Calu3 (cell line): ENCODE measurements around the gene PEPD. TPM values are rescaled to one million over a fixed set of nuclear protein-coding genes. Genes with fewer than 3 reads are reported as not detected.

ENCODE experiments used
- BruUV-seq: library from RNA; stranded (reverse); fragments of 400-500 nt; replicated peaks from 2 replicates; lab custom pipeline; 2021; lab: Mats Ljungman, UMichigan
- CTCF ChIA-PET: fragments of 300-600 bp; sonication (Branson Sonifier 250); formaldehyde crosslinking; loops from one replicate; lab custom pipeline; 2022; ENCODE audit warnings: antibody characterized with exemption; lab: Charles Lee
- DNase-seq: peaks from one replicate; pipeline ENCODE4 v3.0.0; 2022
- H3K27ac Mint-ChIP-seq: one replicate; pipeline ENCODE4 v1.8.0; 2022; ENCODE audit warnings: mixed read lengths; ENCODE audit not compliant: unreplicated experiment
- H3K27me3 Mint-ChIP-seq: one replicate; pipeline ENCODE4 v1.8.0; 2022; ENCODE audit warnings: mixed read lengths; ENCODE audit not compliant: unreplicated experiment
- H3K36me3 Mint-ChIP-seq: one replicate; pipeline ENCODE4 v1.8.0; 2022; ENCODE audit warnings: mild to moderate bottlenecking, moderate library complexity, mixed read lengths; ENCODE audit not compliant: insufficient read depth, unreplicated experiment
- H3K4me1 Mint-ChIP-seq: one replicate; pipeline ENCODE4 v1.8.0; 2022; ENCODE audit warnings: mild to moderate bottlenecking, low read depth, mixed read lengths; ENCODE audit not compliant: unreplicated experiment
- H3K4me3 Mint-ChIP-seq: one replicate; pipeline ENCODE4 v1.8.0; 2022; ENCODE audit warnings: mild to moderate bottlenecking, low read depth, moderate library complexity, mixed read lengths; ENCODE audit not compliant: unreplicated experiment
- H3K9me3 Mint-ChIP-seq: one replicate; pipeline ENCODE4 v1.8.0; 2022; ENCODE audit warnings: low read depth, mixed read lengths; ENCODE audit not compliant: unreplicated experiment
- intact Hi-C: fragments of 100-400 bp; cut with micrococcal nuclease; formaldehyde crosslinking; loops from one replicate; pipeline ENCODE4 v1.10.0; 2022; ENCODE audit not compliant: unreplicated experiment
- total RNA-seq: library from RNA; stranded (reverse); gene quantifications from 2 replicates; pipeline ENCODE4 v1.2.3, GENCODE V29; 2022
- TF ChIP-seq, protein P1 (sequence below): fragments of 200-600 bp; IDR thresholded peaks from one replicate; pipeline ENCODE4 v1.8.0; 2022; ENCODE audit warnings: antibody characterized with exemption; ENCODE audit not compliant: unreplicated experiment

Gene PEPD
- total RNA-seq, 1 experiment from 2014 or later, result 65.5 TPM

DNA sequence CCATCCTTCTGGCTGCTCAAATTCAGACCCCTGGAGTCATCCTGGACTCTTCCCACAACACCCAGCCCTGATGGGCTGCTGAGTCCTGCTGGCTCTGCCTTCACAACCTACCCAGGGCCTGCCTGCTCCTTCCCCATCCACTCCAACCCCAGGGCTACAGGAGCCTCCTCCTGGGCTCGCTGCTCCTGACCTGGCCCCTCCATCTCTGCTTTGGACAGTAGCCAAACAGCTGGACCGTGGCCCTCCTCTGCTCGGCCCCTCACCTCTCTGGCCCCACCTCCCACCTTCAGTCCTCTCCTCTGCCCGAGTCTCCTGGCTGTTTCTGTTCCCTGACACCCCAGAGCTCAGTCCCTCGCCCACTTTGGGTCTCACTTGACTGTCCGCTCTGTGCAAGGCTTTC is 81.3 kb downstream of the PEPD start:
- H3K4me3 Mint-ChIP-seq, result no peak overlapping the region
- H3K27me3 Mint-ChIP-seq, result peaks cover 20% of the 10 kb centered on the region
- no peaks in the 10 kb centered on the region for H3K36me3 Mint-ChIP-seq
- H3K4me1 Mint-ChIP-seq, result no peaks in the 10 kb centered on the region
- no peaks in the 10 kb centered on the region for H3K9me3 Mint-ChIP-seq
- no TSS peak for BruUV-seq
- DNase-seq, result no peak
- CTCF ChIA-PET, result no interaction called here
- intact Hi-C loops, result no loop called here
- TF ChIP-seq, protein P1, sequence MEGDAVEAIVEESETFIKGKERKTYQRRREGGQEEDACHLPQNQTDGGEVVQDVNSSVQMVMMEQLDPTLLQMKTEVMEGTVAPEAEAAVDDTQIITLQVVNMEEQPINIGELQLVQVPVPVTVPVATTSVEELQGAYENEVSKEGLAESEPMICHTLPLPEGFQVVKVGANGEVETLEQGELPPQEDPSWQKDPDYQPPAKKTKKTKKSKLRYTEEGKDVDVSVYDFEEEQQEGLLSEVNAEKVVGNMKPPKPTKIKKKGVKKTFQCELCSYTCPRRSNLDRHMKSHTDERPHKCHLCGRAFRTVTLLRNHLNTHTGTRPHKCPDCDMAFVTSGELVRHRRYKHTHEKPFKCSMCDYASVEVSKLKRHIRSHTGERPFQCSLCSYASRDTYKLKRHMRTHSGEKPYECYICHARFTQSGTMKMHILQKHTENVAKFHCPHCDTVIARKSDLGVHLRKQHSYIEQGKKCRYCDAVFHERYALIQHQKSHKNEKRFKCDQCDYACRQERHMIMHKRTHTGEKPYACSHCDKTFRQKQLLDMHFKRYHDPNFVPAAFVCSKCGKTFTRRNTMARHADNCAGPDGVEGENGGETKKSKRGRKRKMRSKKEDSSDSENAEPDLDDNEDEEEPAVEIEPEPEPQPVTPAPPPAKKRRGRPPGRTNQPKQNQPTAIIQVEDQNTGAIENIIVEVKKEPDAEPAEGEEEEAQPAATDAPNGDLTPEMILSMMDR, result no peak
- H3K27ac Mint-ChIP-seq, result no peak overlapping the region

GRCh38 chr19:33438987-33439781 is 82.4 kb downstream of the PEPD start:
- Mint-ChIP-seq H3K27ac (no peak overlapping the region), H3K36me3 (no peaks in the 10 kb centered on the region), H3K4me1 (no peaks in the 10 kb centered on the region), H3K4me3 (no peak overlapping the region), H3K27me3 (peaks cover 20% of the 10 kb centered on the region), H3K9me3 (no peaks in the 10 kb centered on the region)
- CTCF ChIA-PET, result no interaction called here
- no TSS peak for BruUV-seq
- no peak for DNase-seq
- TF ChIP-seq, protein P1, result no peak
- intact Hi-C loops, result loop anchor here (10.0 kb wide), 1 partner anchor 86 kb away; the partner anchor contains the start of gene PEPD

DNA sequence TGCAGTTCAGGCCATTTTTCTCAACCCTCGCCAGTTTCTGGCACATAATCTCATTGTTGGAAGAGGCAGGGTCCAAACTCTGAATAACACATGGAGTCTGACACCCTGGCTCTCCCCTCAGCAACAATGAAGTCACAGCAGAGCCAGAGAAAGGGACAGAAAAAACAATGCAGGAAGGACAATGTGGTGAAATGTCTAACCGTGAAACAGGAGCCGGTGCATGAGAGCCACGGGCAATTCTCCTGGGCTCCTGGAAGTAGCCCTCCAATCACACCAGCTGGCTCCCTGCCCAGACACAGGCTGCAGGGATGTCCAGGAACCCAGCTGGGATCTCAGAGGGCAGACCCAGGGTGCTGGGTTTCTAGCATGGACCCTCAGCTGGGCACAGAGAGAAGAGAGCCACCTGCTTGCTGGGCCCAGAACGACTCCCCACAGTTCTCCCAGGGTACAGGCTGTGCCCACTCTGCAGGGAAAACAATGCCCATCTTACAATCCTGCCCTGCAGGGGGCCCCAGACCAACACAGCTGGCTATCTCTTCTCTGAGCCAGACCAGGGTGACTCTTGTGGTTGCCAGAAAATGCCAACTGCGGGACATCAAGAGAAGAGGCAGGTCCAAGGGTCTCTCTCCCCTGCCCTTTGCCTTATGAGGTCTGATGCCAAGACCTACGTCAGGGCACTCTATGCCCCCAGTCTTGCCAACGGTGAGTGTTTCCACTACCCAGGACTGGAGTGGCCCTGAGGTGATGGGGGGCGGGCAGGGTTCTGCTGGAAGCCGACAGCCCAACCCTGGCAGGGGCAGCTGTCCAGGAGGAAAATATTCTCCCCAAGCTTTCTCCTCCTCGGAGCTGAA is 83.5 kb downstream of the PEPD start:
- Mint-ChIP-seq H3K4me1 (no peaks in the 10 kb centered on the region), H3K4me3 (no peak overlapping the region), H3K27ac (no peak overlapping the region), H3K36me3 (no peaks in the 10 kb centered on the region), H3K9me3 (no peaks in the 10 kb centered on the region), H3K27me3 (peaks cover 20% of the 10 kb centered on the region)
- intact Hi-C loops, result loop anchor here (10.0 kb wide), 1 partner anchor 87 kb away; the partner anchor contains the start of gene PEPD
- no peak for DNase-seq
- no TSS peak for BruUV-seq
- CTCF ChIA-PET, result no interaction called here
- TF ChIP-seq, protein P1, result peak; percentile 13

GRCh38 chr19:33437393-33437820 is 84.2 kb downstream of the PEPD start:
- H3K9me3 Mint-ChIP-seq, result no peaks in the 10 kb centered on the region
- H3K27me3 Mint-ChIP-seq, result peaks cover 20% of the 10 kb centered on the region
- H3K27ac Mint-ChIP-seq, result no peak overlapping the region
- H3K4me1 Mint-ChIP-seq, result no peaks in the 10 kb centered on the region
- no peak for DNase-seq
- TF ChIP-seq, protein P1, result no peak
- CTCF ChIA-PET, result no interaction called here
- no peaks in the 10 kb centered on the region for H3K36me3 Mint-ChIP-seq
- BruUV-seq, result no TSS peak
- intact Hi-C loops, result loop anchor here (10.0 kb wide), 1 partner anchor 87 kb away; the partner anchor contains the start of gene PEPD
- H3K4me3 Mint-ChIP-seq, result no peak overlapping the region
